GM18907 (cell line): ENCODE data around the gene ADAMTS2.
"Not testable (repeated sequence)": the region's sequence is repeated elsewhere in the genome, so short reads cannot be mapped to it uniquely, and the experiment has no call there.

Experiments used
- ATAC-seq: cut with Tn5 transposase; IDR thresholded peaks from one replicate; pipeline ENCODE4 v1.9.1; 2021; ENCODE audit warnings: mild to moderate bottlenecking, moderate library complexity; ENCODE audit not compliant: unreplicated experiment

The ADAMTS2 gene

GRCh38 chr5:179222246-179223017, 122.8 kb downstream of the ADAMTS2 start:
- no peak for ATAC-seq

- no peak for ATAC-seq
Observed at GRCh38 chr5:179221877-179222220, 123.4 kb downstream of the ADAMTS2 start.

- no peak for ATAC-seq
Observed at GRCh38 chr5:179221196-179221876, 123.9 kb downstream of the ADAMTS2 start.

- ATAC-seq = no peak
Observed at GRCh38 chr5:179220716-179221115, 124.5 kb downstream of the ADAMTS2 start.

GRCh38 chr5:179219661-179220620, 125.3 kb downstream of the ADAMTS2 start:
- no peak for ATAC-seq

- ATAC-seq = no peak
Observed at GRCh38 chr5:179218943-179219330, 126.3 kb downstream of the ADAMTS2 start.

GRCh38 chr5:179217956-179218942, 127.0 kb downstream of the ADAMTS2 start:
- ATAC-seq = no peak

GRCh38 chr5:179217356-179217755, 127.9 kb downstream of the ADAMTS2 start:
- no peak for ATAC-seq

- ATAC-seq = not testable (repeated sequence)
Observed at GRCh38 chr5:179216381-179216780, 128.9 kb downstream of the ADAMTS2 start.

- ATAC-seq = no peak
Observed at GRCh38 chr5:179215576-179215975, 129.7 kb downstream of the ADAMTS2 start.

- no peak for ATAC-seq
Observed at GRCh38 chr5:179214678-179215077, 130.6 kb downstream of the ADAMTS2 start.

- ATAC-seq = no peak
Observed at GRCh38 chr5:179212870-179213269, 132.4 kb downstream of the ADAMTS2 start.

- ATAC-seq = no peak
Observed at GRCh38 chr5:179211631-179212030, 133.6 kb downstream of the ADAMTS2 start.

GRCh38 chr5:179211068-179211467, 134.2 kb downstream of the ADAMTS2 start:
- ATAC-seq = no peak

- no peak for ATAC-seq
Observed at GRCh38 chr5:179210478-179210877, 134.8 kb downstream of the ADAMTS2 start.

GRCh38 chr5:179209359-179210150, 135.7 kb downstream of the ADAMTS2 start:
- ATAC-seq = no peak

- no peak for ATAC-seq
Observed at GRCh38 chr5:179208706-179209358, 136.4 kb downstream of the ADAMTS2 start.

GRCh38 chr5:179207920-179208705, 137.1 kb downstream of the ADAMTS2 start:
- ATAC-seq = no peak
